ENCODE measurements around the gene PEPD. TPM values are rescaled to one million over a fixed set of nuclear protein-coding genes. Genes with fewer than 3 reads are reported as not detected.

PEPD gene
- total RNA-seq, 1 experiment from 2014 or later, result 14.2 TPM

Other genes with a start within 250 kb of the PEPD start
- not detected in 2 replicates for gene CEBPA, start 219.3 kb downstream of the PEPD start, total RNA-seq (2014; rRNA removed; shearing (Covaris generic); ENCODE audit: low replicate concordance)
- gene CEBPG, start 148.1 kb downstream of the PEPD start, total RNA-seq (2014; rRNA removed; shearing (Covaris generic); ENCODE audit: low replicate concordance), result 42.7 and 47.3 TPM in 2 replicates
- gene CHST8, start 100.2 kb upstream of the PEPD start, total RNA-seq (2014; rRNA removed; shearing (Covaris generic); ENCODE audit: low replicate concordance), result not detected in 2 replicates

All from Karpas-422 (cell line).